HepG2 (cell line): ENCODE data around the gene NYAP1. TPM values are rescaled to one million over a fixed set of nuclear protein-coding genes. Genes with fewer than 3 reads are reported as not detected.

Experiments
- ATRX ChIP-seq: sonication (generic); formaldehyde crosslinking; IDR thresholded peaks from 2 replicates; pipeline ENCODE4 v1.4.0; 2020; ENCODE audit warnings: missing genetic modification reagents, borderline replicate concordance
- BORCS8-MEF2B ChIP-seq: sonication (generic); formaldehyde crosslinking; IDR thresholded peaks from 2 replicates; pipeline ENCODE4 v1.8.0; 2022; ENCODE audit warnings: mild to moderate bottlenecking, missing genetic modification reagents
- CBX2 ChIP-seq, 2 experiments: fragments of 200-600 bp in 1 of 2; sonication (generic); formaldehyde crosslinking in 1 of 2; IDR thresholded peaks; 2 replicates each; pipeline versions ENCODE4 v1.7.0 to v1.8.1; 2018 to 2022; ENCODE audit warnings: low read depth in 2 of 2, low read length in 1 of 2, mild to moderate bottlenecking in 1 of 2, missing genetic modification reagents in 1 of 2
- EED ChIP-seq: sonication (generic); formaldehyde crosslinking; IDR thresholded peaks from 2 replicates; pipeline ENCODE4 v1.5.0; 2020; ENCODE audit warnings: mild to moderate bottlenecking, missing genetic modification reagents
- HOXA3 ChIP-seq: sonication (generic); formaldehyde crosslinking; IDR thresholded peaks from 2 replicates; pipeline ENCODE4 v1.5.0; 2020; ENCODE audit warnings: missing genetic modification reagents
- NCOR1 ChIP-seq: fragments of 200-600 bp; sonication (generic); IDR thresholded peaks from 2 replicates; pipeline ENCODE4 v1.7.0; 2017; ENCODE audit warnings: antibody characterized with exemption, low read length, borderline replicate concordance
- NFE2 ChIP-seq: sonication (generic); formaldehyde crosslinking; IDR thresholded peaks from 2 replicates; pipeline ENCODE4 v1.4.0; 2020; ENCODE audit warnings: missing genetic modification reagents
- TAF15 ChIP-seq: fragments of 200-400 bp; formaldehyde crosslinking; IDR thresholded peaks from one replicate; pipeline ENCODE4 v1.6.1; 2018; ENCODE audit warnings: mild to moderate bottlenecking, low read depth, low read length; ENCODE audit not compliant: poor library complexity, severe bottlenecking
- TBX3 ChIP-seq: fragments of 450-650 bp; IDR thresholded peaks from 2 replicates; pipeline ENCODE4 v1.6.1; 2017; ENCODE audit warnings: antibody characterized with exemption, mild to moderate bottlenecking, inconsistent platforms, borderline replicate concordance
- TSC22D2 ChIP-seq: sonication (generic); formaldehyde crosslinking; IDR thresholded peaks from 2 replicates; pipeline ENCODE4 v1.5.1; 2020; ENCODE audit warnings: missing genetic modification reagents, mild to moderate bottlenecking, borderline replicate concordance
- YY1 ChIP-seq: IDR thresholded peaks from 2 replicates; pipeline ENCODE4 v1.6.1; 2011; ENCODE audit warnings: low read length, low read depth, moderate library complexity, mild to moderate bottlenecking; ENCODE audit not compliant: insufficient read depth, insufficient replicate concordance
- ZBTB44 ChIP-seq: sonication (generic); formaldehyde crosslinking; IDR thresholded peaks from 2 replicates; pipeline ENCODE4 v1.4.0; 2020; ENCODE audit warnings: missing genetic modification reagents
- ZBTB46 ChIP-seq: sonication (generic); formaldehyde crosslinking; IDR thresholded peaks from 2 replicates; pipeline ENCODE4 v1.4.0; 2020; ENCODE audit warnings: mild to moderate bottlenecking, missing genetic modification reagents, borderline replicate concordance
- ZFYVE20 ChIP-seq: sonication (generic); formaldehyde crosslinking; IDR thresholded peaks from 2 replicates; pipeline ENCODE4 v1.8.0; 2023; ENCODE audit warnings: low read depth, mild to moderate bottlenecking, moderate library complexity, missing genetic modification reagents, borderline replicate concordance
- ZMYM2 ChIP-seq: sonication (generic); formaldehyde crosslinking; IDR thresholded peaks from 2 replicates; pipeline ENCODE4 v1.8.0; 2022; ENCODE audit warnings: mild to moderate bottlenecking, missing genetic modification reagents
- ZNF33B ChIP-seq: sonication (generic); formaldehyde crosslinking; IDR thresholded peaks from 2 replicates; pipeline ENCODE4 v1.5.1; 2020; ENCODE audit warnings: mild to moderate bottlenecking, missing genetic modification reagents
- ZNF607 ChIP-seq: sonication (generic); formaldehyde crosslinking; IDR thresholded peaks from 2 replicates; pipeline ENCODE4 v1.5.1; 2020; ENCODE audit warnings: missing genetic modification reagents, mild to moderate bottlenecking, borderline replicate concordance
- ZNF780A ChIP-seq: sonication (generic); formaldehyde crosslinking; IDR thresholded peaks from 2 replicates; pipeline ENCODE4 v1.8.0; 2022; ENCODE audit warnings: mild to moderate bottlenecking, missing genetic modification reagents, moderate library complexity
- ZNF841 ChIP-seq: sonication (generic); formaldehyde crosslinking; IDR thresholded peaks from 2 replicates; pipeline ENCODE4 v1.8.1; 2023; ENCODE audit warnings: missing genetic modification reagents, borderline replicate concordance
- ZSCAN22 ChIP-seq: sonication (generic); formaldehyde crosslinking; IDR thresholded peaks from 2 replicates; pipeline ENCODE4 v1.4.0; 2020; ENCODE audit warnings: mild to moderate bottlenecking, missing genetic modification reagents
- polyA plus RNA-seq, 8 experiments: library from polyadenylated mRNA; depleted of rRNA in 3 of 8; stranded (reverse) in 7 of 8; unstranded in 1 of 8; fragments of >200 nt; fragmentation: Illumina TruSeq in 4 of 8; extraction: Trizol in 4 of 8; gene quantifications; 2 replicates each; pipeline versions ENCODE4 v1.2.1 to v1.2.3, GENCODE V29; 2011 to 2016; ENCODE audit warnings: low read depth in 4 of 8, missing spikeins in 1 of 8, mixed read lengths in 1 of 8; ENCODE audit not compliant: insufficient read depth in 1 of 8
- total RNA-seq, 5 experiments: library from RNA; depleted of rRNA; stranded (reverse); fragments of >200 nt; fragmentation: Illumina TruSeq; extraction: Trizol; gene quantifications; 2 replicates each; pipeline ENCODE4 v1.2.3, GENCODE V29; 2016; ENCODE audit warnings: low read depth in 1 of 5
- TF ChIP-seq, protein P1 (sequence below): conservative IDR thresholded peaks from 2 replicates; pipeline ENCODE4 v1.6.1; 2018; ENCODE audit warnings: missing genetic modification reagents
- TF ChIP-seq, protein P2 (sequence below): sonication (generic); formaldehyde crosslinking; IDR thresholded peaks from 2 replicates; pipeline ENCODE4 v1.5.1; 2020; ENCODE audit warnings: missing genetic modification reagents, mild to moderate bottlenecking, borderline replicate concordance

NYAP1 gene
- total and polyA plus RNA-seq, 2 of the 13 experiments (the other 11 are each of a cell fraction or from before 2014, with no cell fraction given) = 0.15 to 0.46 TPM

- peak; percentile 76; the same call in 1 of the 2 replicates for TF ChIP-seq HOXA3 (CRISPR knock-in tag)
- TF ChIP-seq NFE2 (CRISPR knock-in tag) = no peak
- TF ChIP-seq TAF15 = peak; percentile 80
- no peak for TF ChIP-seq ZSCAN22 (CRISPR knock-in tag)
- TF ChIP-seq TSC22D2 (CRISPR knock-in tag) = no peak
- TF ChIP-seq NCOR1 = no peak
- no peak for TF ChIP-seq ZFYVE20 (CRISPR knock-in tag)
- TF ChIP-seq ZBTB44 (CRISPR knock-in tag) = no peak
- peak; percentile 50; the same call in 1 of the 2 replicates for TF ChIP-seq TBX3
- TF ChIP-seq, protein P1, sequence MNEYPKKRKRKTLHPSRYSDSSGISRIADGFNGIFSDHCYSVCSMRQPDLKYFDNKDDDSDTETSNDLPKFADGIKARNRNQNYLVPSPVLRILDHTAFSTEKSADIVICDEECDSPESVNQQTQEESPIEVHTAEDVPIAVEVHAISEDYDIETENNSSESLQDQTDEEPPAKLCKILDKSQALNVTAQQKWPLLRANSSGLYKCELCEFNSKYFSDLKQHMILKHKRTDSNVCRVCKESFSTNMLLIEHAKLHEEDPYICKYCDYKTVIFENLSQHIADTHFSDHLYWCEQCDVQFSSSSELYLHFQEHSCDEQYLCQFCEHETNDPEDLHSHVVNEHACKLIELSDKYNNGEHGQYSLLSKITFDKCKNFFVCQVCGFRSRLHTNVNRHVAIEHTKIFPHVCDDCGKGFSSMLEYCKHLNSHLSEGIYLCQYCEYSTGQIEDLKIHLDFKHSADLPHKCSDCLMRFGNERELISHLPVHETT = no peak
- no peak for TF ChIP-seq ZNF780A (CRISPR knock-in tag)
- TF ChIP-seq ZBTB46 = no peak
- no peak for TF ChIP-seq YY1
- TF ChIP-seq, protein P2, sequence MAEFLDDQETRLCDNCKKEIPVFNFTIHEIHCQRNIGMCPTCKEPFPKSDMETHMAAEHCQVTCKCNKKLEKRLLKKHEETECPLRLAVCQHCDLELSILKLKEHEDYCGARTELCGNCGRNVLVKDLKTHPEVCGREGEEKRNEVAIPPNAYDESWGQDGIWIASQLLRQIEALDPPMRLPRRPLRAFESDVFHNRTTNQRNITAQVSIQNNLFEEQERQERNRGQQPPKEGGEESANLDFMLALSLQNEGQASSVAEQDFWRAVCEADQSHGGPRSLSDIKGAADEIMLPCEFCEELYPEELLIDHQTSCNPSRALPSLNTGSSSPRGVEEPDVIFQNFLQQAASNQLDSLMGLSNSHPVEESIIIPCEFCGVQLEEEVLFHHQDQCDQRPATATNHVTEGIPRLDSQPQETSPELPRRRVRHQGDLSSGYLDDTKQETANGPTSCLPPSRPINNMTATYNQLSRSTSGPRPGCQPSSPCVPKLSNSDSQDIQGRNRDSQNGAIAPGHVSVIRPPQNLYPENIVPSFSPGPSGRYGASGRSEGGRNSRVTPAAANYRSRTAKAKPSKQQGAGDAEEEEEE (CRISPR knock-in tag) = no peak
- TF ChIP-seq ZMYM2 = no peak
- TF ChIP-seq CBX2 (IDR thresholded peaks at IDR 0.05; ENCODE audit: low read depth, low read length) = no peak
- no peak for TF ChIP-seq CBX2 (CRISPR knock-in tag; IDR thresholded peaks at IDR 0.05; ENCODE audit: low read depth)
- TF ChIP-seq ZNF841 (CRISPR knock-in tag) = no peak
- peak; percentile 83; the same call in 1 of the 2 replicates for TF ChIP-seq BORCS8-MEF2B (CRISPR knock-in tag)
- peak; percentile 77; the same call in 1 of the 2 replicates for TF ChIP-seq ZNF33B (CRISPR knock-in tag)
- no peak for TF ChIP-seq EED (CRISPR knock-in tag)
- peak; percentile 66; the same call in 1 of the 2 replicates for TF ChIP-seq ZNF607 (CRISPR knock-in tag)
- TF ChIP-seq ATRX = no peak
These were observed 55.1 kb downstream of the NYAP1 start, which contains the start of gene AGFG2 (continued) for GRCh38 chr7:100538654-100539435.
